GM12892 (cell line): ENCODE measurements around the gene TRIM4.
"Not testable (repeated sequence)": the region's sequence is repeated elsewhere in the genome, so short reads cannot be mapped to it uniquely, and the experiment has no call there.

Experiments
- POLR2A ChIP-seq: IDR thresholded peaks from 2 replicates; pipeline ENCODE4 v1.6.1; 2011; ENCODE audit warnings: low read depth, low read length, control low read depth
- POLR2AphosphoS5 ChIP-seq: IDR thresholded peaks from 2 replicates; pipeline ENCODE4 v1.6.1; 2011; ENCODE audit warnings: low read depth, low read length, control low read depth

DNA sequence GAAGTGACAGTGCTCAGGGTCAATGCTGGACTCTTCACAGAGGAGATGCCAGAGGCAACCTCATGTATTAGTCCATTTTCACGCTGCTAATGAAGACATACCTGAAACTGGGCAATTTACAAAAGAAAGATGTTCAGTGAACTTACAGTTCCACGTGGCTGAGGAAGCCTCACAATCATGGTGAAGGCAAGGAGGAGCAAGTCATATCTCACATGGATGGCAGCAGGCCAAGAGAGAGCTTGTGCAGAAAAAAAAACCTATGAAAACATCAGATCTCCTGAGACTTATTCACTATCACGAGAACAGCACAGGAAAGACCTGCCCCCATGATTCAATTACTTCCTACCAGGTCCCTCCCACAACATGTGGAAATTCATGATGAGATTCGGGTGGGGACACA is 15.7 kb upstream of the TRIM4 start:
- TF ChIP-seq POLR2AphosphoS5, POLR2A: not testable (repeated sequence)
